ENCODE results near the gene PDX1. TPM values are rescaled to one million over a fixed set of nuclear protein-coding genes. Genes with fewer than 3 reads are reported as not detected.

The PDX1 gene
- total RNA-seq, 1 experiment from 2014 or later: 1.7 TPM

DNA sequence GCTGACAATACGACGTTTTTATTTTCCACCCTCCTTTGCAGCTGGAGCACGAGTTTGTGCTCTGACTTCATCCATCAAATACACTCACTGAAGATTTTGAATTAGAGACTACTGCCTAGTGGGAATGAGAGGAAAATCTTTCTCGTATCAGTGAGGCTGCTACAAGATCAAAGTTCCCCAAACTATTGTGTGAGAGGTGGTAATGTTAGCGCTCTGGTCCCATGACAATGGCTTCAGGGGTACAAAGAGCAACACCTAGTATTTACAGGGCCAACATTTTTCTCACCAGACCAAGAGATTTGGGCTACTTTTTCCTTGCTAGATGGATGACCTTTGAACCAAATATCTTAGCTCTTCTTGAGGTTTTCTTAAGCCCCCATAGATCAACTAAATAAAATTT, 30.3 kb upstream of the PDX1 start:
- no peaks in the 10 kb centered on the region for H3K4me1 ChIP-seq (ENCODE audit: control insufficient read depth in 1 of 2, insufficient read depth in 2 of 2, low read length in 2 of 2)
- H3K27me3 ChIP-seq (ENCODE audit: insufficient read depth, low read length): no peaks in the 10 kb centered on the region
- ChIA-PET POLR2A (no interaction called here), RAD21 (ENCODE audit: low non-redundant PET in 1 of 2, low total read pairs in 2 of 2, uncharacterized antibody in 2 of 2, unreplicated experiment in 2 of 2) (no interaction called here), CTCF (no interaction called here)
- DNase-seq (ENCODE audit: low read depth, low spot score) (no peak), ATAC-seq (no peak)
- H3K27ac ChIP-seq (ENCODE audit: low read depth, low read length): no peak overlapping the region
- H3K9ac ChIP-seq (ENCODE audit: low read length): no peak overlapping the region
- no peaks in the 10 kb centered on the region for H3K79me2 ChIP-seq (ENCODE audit: insufficient read depth, low read length)
- BruUV-seq (replicated peaks): no TSS peak
- no peak overlapping the region for H2AFZ ChIP-seq (ENCODE audit: low read depth, low read length, poor library complexity, severe bottlenecking)
- H4K20me1 ChIP-seq (ENCODE audit: insufficient read depth): no peaks in the 10 kb centered on the region
- TF ChIP-seq RAD21 (IDR thresholded peaks at IDR 0.05; ENCODE audit: low read depth) (no peak), POLR2A (IDR thresholded peaks at IDR 0.05; ENCODE audit: borderline replicate concordance, extremely low read depth, insufficient read depth, insufficient read length) (no peak), ZNF274 (IDR thresholded peaks at IDR 0.05; ENCODE audit: low read depth, low read length) (no peak), TCF7L2 (IDR thresholded peaks at IDR 0.05; ENCODE audit: borderline replicate concordance, extremely low read depth, insufficient read depth, insufficient read length) (no peak), ZFX (IDR thresholded peaks at IDR 0.05) (no peak), YY1 (IDR thresholded peaks at IDR 0.05; ENCODE audit: extremely low read depth, insufficient replicate concordance, low read depth, low read length) (no peak), SP1 (IDR thresholded peaks at IDR 0.05; ENCODE audit: low read depth) (no peak), ELF1 (IDR thresholded peaks at IDR 0.05; ENCODE audit: borderline replicate concordance, low read depth) (no peak), FOSL1 (IDR thresholded peaks at IDR 0.05; ENCODE audit: low read depth) (no peak), SIN3A (IDR thresholded peaks at IDR 0.05; ENCODE audit: low read depth) (no peak), CTCF (IDR thresholded peaks at IDR 0.05 in 2 of 3, conservative IDR thresholded peaks at IDR 0.05 in 1 of 3; ENCODE audit: borderline replicate concordance in 1 of 3, insufficient read depth in 1 of 3, low read depth in 2 of 3, low read length in 2 of 3) (no peak), JUND (IDR thresholded peaks at IDR 0.05) (no peak), MAX (IDR thresholded peaks at IDR 0.05) (no peak), CBX3 (IDR thresholded peaks at IDR 0.05; ENCODE audit: low read depth) (no peak), SRF (IDR thresholded peaks at IDR 0.05; ENCODE audit: low read depth) (no peak), EZH2 (IDR thresholded peaks at IDR 0.05) (no peak), REST (IDR thresholded peaks at IDR 0.05; ENCODE audit: low read depth) (no peak), POLR2AphosphoS5 (IDR thresholded peaks at IDR 0.05; ENCODE audit: low read depth, low read length) (no peak)
- H3K9me3 ChIP-seq (ENCODE audit: control insufficient read depth in 1 of 2, insufficient read depth in 1 of 2, low read depth in 1 of 2, low read length in 2 of 2): no peaks in the 10 kb centered on the region; a peak in 1 of 4 replicates
- no peak overlapping the region for H3K4me3 ChIP-seq (replicated peaks in 1 of 2; ENCODE audit: low read depth in 1 of 2, low read length in 2 of 2)
- no peaks in the 10 kb centered on the region for H3K9me2 ChIP-seq (ENCODE audit: insufficient read depth)
- H3K36me3 ChIP-seq (ENCODE audit: control insufficient read depth in 1 of 2, insufficient read depth in 2 of 2, low read length in 2 of 2): no peaks in the 10 kb centered on the region
- intact Hi-C loops (cut with micrococcal nuclease): no loop called here
- no peak overlapping the region for H3K4me2 ChIP-seq (ENCODE audit: low read length)

Data from HCT116 (cell line).